ENCODE results near the gene MAL. TPM values are rescaled to one million over a fixed set of nuclear protein-coding genes. Genes with fewer than 3 reads are reported as not detected.
A peak's percentile ranks its signal among the peaks of the same experiment; 100 is the strongest.

MAL gene
- total and polyA plus RNA-seq, 11 donors: 0.97 to 12.7 (median 3.5) TPM

GRCh38 chr2:95074663-95075439 lies 49.3 kb downstream of the MAL start:
- H3K9me3 ChIP-seq: no peaks in the 10 kb centered on the region
- WGBS, 4 donors: 70 to 77% (median 74%) methylated on average over 14 to 15 of the region's 15 CpGs
- no peak for DNase-seq
- peak overlapping the region in 1 of 12 donors; percentile 55 for H3K27ac ChIP-seq
- H3K27me3 ChIP-seq: peaks cover 0 to 56% (median 21%) of the 10 kb centered on the region in 9 donors
- no peak for TF ChIP-seq POLR2A (IDR thresholded peaks at IDR 0.05)
- no peak for TF ChIP-seq CTCF (IDR thresholded peaks at IDR 0.05)
- ATAC-seq: no peak
- H3K4me3 ChIP-seq: no peak overlapping the region
- no peaks in the 10 kb centered on the region for H3K36me3 ChIP-seq
- intact Hi-C loops (cut with DNase I): loop anchor here in 3 of 10 donors (5.0 to 10.0 kb wide), 3 partner anchors 42 to 132 kb away; partner anchors contain the start of genes ZNF892 (in 2 of the 3) and MAL (in 1 of the 3)
- peaks cover 0 to 11% (median 7%) of the 10 kb centered on the region in 12 donors for H3K4me1 ChIP-seq

- Histone ChIP-seq H3K27me3 (peaks cover 0 to 56% (median 21%) of the 10 kb centered on the region in 9 donors), H3K9me3 (no peaks in the 10 kb centered on the region), H3K27ac (peak overlapping the region in 1 of 12 donors; percentile 55), H3K4me3 (no peak overlapping the region), H3K36me3 (no peaks in the 10 kb centered on the region), H3K4me1 (peaks cover 0 to 11% (median 7%) of the 10 kb centered on the region in 12 donors)
- ATAC-seq: no peak
- TF ChIP-seq CTCF (IDR thresholded peaks at IDR 0.05) (no peak), POLR2A (IDR thresholded peaks at IDR 0.05) (no peak)
- no peak for DNase-seq
- intact Hi-C loops (cut with DNase I): loop anchor here in 4 of 10 donors (1.0 to 10.0 kb wide), 5 partner anchors 39 to 132 kb away; partner anchors contain the start of genes ZNF892 (in 2 of the 4) and MAL (in 1 of the 4)
- WGBS, 4 donors: 80 to 87% (median 84%) methylated on average over 8 of the region's 8 CpGs
Measured at GRCh38 chr2:95075440-95076132, 50.1 kb downstream of the MAL start.

- DNase-seq (peak; percentile 46 to 85 (median 64)), ATAC-seq (peak; percentile 64 to 87 (median 75))
- H3K9me3 ChIP-seq: no peaks in the 10 kb centered on the region
- 7 to 17% (median 10%) methylated on average over 17 to 44 of the region's 44 CpGs for WGBS, 4 donors
- H3K27me3 ChIP-seq: peaks cover 0 to 48% (median 21%) of the 10 kb centered on the region in 9 donors
- intact Hi-C loops (cut with DNase I): loop anchor here in 4 of 10 donors (1.0 to 10.0 kb wide), 5 partner anchors 38 to 130 kb away; partner anchors contain the start of genes ZNF892 (in 2 of the 4) and MAL (in 1 of the 4)
- H3K36me3 ChIP-seq: no peaks in the 10 kb centered on the region
- no peak for TF ChIP-seq POLR2A (IDR thresholded peaks at IDR 0.05)
- peak; percentile 64 to 85 (median 78) for TF ChIP-seq CTCF (IDR thresholded peaks at IDR 0.05)
- peak overlapping the region in 11 of 12 donors; percentile 9 to 59 (median 46) for H3K4me3 ChIP-seq
- peaks cover 0 to 11% (median 7%) of the 10 kb centered on the region in 12 donors for H3K4me1 ChIP-seq
- H3K27ac ChIP-seq: no peak overlapping the region
Measured at GRCh38 chr2:95076705-95077529, 51.4 kb downstream of the MAL start.

Data from heart left ventricle (tissue), 16 donors.